GM19397 (cell line): ENCODE results near the gene UROC1.

Source experiments
- ATAC-seq: cut with Tn5 transposase; IDR thresholded peaks from one replicate; pipeline ENCODE4 v1.9.1; 2021; ENCODE audit warnings: mild to moderate bottlenecking, moderate library complexity; ENCODE audit not compliant: unreplicated experiment

Gene UROC1

DNA sequence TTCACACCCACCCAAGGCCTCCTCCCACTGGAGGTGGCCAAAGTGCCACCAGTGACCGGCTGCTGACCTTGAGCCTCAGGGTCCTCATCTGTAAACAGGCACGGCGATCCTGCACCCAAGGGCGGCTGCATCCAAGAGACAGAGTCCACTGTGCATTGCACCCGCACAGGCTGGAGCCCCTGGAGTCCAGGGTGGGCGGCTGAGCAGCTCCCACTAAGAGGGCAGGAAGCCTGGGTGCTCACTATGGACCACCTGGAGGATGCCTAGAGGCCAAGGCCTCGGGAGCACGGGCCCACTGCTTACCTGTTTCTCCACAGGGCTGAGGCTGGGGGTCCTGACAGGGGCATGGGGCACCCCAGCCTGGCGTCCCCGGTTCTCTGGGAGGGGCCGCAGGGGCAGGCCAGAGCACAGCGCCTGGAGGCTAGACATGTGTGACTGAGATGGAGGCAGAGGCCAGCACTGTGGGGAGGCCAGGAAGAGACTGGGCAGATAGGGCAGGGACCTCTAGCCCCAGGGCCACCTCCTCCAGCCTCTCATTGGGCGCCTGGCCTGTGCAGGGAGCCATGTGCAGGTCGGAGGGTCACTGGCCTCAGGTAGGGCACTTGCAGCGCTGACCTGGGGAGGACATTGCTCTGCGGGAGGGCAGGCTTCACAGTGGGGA lies at the start of gene UROC1:
Gene UROC1 (minus strand): TSS at position 483 of the 661 bp plus-strand sequence. CDS start 54 bp downstream, at position 429.
- no peak for ATAC-seq

- ATAC-seq, result no peak
Measured at GRCh38 chr3:126562737-126563276, 45.2 kb upstream of the UROC1 start.

GRCh38 chr3:126558336-126559071 lies 40.9 kb upstream of the UROC1 start, which contains the start of gene C3orf22:
C3orf22 (minus strand) TSS chr3:126558932; CDS start chr3:126553390, 5,542 bp downstream.
- no peak for ATAC-seq

DNA sequence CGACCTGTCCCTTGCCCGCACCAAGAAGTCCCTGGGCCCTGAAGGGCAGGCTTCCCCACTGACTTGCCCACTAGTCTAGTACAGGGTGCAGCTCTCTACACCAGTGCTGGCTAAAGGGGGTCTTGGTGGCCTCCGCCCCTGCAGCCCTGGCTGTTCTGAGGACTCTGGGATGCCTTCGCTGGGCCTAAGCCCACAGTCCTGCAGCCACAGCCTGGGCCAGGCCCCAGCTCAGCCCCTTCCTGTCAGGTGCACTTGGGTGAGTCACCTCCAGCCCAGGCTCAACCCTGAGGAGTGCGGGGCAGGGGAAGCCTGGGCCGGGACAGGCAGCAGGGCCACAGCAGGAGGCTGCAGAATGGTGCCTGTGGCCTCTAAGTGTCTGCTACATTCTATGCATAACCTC lies 40.2 kb upstream of the UROC1 start:
- no peak for ATAC-seq

DNA sequence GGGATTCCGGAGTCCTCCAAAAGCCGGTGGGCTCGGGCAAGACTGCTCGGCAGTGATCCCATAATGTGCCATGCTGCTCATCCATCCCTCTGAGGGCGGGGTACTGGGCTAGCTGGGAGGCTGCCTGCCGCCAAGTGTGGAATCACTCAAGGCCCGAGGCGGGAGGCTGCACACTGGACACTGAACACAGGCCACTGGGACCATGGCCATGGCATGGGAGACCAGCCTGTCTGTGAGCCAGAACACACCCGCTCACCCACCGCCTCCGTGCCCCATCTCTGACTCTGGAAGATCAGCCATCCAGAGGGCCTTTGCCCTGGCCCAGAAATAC lies 39.8 kb upstream of the UROC1 start:
- ATAC-seq, result no peak

GRCh38 chr3:126556637-126557414 lies 39.3 kb upstream of the UROC1 start:
- no peak for ATAC-seq

DNA sequence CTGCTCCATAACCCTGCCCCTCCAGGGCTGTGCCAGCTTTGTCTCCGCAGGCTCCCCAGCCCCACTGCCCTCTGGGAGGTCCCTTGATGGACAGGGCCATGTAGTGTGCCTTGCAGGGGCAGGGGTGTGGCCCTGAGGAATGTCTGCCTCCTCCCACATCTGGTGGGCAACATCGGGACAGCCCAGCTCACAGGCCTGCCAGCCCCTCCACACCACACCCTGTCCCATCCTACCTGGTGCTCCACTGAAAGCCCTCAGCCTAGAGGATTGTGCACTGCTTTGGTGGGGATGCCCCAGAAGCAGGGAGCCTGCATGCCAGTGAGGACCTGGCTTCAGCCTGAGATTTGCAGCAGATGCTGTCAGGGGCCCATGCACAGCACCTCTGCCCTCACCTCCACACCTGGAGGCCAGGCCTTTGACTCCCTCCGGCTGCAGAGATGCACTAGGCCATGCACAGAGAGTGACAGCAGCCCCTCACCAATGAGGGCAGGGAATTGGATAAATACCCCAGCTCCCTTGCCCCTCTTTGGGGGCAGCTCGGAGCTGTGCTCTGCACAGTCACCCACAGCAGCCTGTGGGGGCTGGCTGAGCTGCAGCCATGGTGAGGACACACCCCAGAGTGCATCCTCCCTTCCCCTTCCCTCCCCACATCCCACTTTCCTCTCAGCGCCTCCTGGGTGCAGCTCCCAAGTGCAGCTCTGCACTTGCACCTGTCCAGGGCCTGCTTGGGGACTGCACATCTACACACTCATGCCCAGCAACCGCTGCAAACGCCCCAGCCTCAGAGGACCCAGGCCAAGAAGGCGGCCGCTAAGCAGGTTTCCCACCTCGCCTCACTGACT lies 38.4 kb upstream of the UROC1 start:
- no peak for ATAC-seq

GRCh38 chr3:126554560-126555525 lies 37.3 kb upstream of the UROC1 start:
- ATAC-seq, result no peak

DNA sequence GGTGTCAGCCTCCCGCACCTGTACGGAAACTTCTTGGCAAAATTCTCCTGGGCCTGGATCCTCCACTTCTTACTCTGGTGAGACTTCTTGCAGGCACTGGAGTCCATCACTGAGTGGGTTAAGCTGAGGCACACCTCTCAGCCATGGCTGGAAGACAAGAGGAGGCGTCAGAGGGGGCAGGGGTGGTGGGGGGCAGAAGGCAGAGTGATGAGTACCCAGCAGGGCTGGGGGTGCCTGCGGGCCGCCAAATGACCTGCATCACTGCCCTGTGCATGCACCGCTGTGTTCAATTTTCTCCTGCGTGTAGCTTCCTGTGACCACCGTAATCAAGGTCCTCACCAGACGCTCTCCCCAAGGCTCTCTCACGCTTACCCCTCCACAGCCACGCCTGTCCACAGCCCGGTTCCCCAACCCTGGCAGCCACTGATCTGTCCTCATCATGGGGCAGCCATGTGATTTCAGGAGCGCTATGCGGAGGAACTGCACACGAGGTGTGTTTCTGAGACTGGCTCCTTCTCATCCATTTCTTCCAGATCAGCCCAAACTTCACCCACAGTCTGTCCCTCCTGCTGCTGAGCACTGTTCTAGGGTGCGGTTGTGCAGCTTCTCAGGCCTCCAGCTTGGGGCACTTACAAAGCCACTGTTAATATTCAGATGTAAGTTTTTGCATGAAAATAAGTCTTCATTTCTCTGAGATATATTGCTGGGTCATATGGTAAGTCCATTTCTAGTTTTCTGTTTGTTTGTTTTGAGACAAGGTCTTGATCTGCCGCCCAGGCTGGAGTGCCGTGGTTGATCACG lies 35.9 kb upstream of the UROC1 start:
- no peak for ATAC-seq

- ATAC-seq, result no peak
Measured at GRCh38 chr3:126552688-126553283, 35.2 kb upstream of the UROC1 start.

DNA sequence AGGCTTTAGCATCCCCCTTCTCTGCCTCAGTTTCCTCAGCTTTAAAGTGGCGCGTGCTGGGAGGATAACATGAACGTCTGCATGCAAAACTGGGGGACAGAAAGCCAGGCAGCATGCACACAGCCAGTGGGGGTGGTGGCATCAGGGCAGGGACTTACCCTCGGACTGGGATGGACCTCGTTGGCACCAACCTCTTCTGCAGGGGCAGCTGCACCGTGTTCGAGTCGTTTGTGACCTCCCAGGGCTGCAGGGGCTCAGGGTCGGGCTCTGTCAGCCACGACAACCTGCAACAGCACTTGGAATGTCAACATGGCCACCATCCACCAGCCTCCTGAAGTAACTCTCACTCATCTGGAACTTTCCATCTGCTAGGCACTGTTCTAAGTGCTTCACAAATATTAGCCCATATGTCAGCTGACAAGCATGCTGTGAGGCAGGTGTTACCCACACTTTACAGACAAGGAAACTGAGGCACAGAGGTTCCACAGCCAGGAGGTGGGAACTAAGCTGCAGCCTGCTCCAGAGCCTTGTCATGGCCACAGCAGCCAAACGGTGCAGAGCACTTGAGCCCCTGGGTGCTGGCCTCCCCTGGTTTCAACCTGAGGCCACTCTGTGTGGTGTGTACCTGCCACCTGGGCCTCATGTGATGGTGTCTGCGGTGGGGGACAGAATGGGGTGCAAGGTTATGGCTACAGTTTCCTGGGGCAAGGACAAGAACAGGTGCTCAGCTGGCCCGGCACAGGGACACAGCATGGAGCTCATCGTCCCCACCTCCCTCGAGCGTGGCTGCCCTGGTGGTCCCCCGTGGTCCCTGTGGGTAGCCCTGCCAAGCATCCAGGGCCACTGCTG lies 34.5 kb upstream of the UROC1 start:
- no peak for ATAC-seq

DNA sequence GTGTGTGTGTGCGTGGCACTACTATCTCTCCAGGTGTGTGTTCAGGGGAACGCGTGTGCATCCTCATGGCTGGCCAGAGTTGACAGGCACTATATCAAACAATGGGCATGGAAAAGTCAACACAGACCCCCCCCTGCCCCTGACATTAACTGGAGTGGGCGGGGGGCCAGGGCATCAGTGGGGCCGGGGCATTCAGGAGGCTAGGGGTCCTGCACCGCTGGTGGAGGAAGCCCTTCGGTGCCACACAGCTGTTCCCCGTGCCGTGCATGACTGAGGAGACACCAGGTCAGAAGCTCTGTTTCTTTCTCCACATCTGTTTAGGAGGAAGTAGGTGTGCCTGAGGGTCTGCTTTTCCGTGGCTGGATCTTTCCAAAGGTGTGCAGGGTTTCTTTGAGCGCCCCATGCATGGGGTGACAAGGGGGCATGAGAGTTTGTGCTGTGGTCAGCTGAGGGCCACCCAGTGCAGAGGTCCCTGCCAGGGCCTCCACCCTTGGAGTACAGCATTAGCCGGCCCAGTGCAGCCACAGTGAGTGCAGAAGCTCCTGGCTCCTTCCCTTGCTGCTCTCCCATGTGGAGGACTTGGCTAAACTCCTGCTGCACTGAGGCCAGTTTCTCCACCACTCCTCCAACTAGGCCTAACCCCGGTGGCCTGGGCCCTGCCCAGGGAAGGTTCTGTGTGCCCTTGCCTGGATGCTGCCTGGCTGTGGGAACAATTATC lies 33.7 kb upstream of the UROC1 start:
- ATAC-seq, result no peak

GRCh38 chr3:126550488-126551051 lies 33.0 kb upstream of the UROC1 start:
- no peak for ATAC-seq

- no peak for ATAC-seq
Measured at GRCh38 chr3:126549861-126550487, 32.4 kb upstream of the UROC1 start.

DNA sequence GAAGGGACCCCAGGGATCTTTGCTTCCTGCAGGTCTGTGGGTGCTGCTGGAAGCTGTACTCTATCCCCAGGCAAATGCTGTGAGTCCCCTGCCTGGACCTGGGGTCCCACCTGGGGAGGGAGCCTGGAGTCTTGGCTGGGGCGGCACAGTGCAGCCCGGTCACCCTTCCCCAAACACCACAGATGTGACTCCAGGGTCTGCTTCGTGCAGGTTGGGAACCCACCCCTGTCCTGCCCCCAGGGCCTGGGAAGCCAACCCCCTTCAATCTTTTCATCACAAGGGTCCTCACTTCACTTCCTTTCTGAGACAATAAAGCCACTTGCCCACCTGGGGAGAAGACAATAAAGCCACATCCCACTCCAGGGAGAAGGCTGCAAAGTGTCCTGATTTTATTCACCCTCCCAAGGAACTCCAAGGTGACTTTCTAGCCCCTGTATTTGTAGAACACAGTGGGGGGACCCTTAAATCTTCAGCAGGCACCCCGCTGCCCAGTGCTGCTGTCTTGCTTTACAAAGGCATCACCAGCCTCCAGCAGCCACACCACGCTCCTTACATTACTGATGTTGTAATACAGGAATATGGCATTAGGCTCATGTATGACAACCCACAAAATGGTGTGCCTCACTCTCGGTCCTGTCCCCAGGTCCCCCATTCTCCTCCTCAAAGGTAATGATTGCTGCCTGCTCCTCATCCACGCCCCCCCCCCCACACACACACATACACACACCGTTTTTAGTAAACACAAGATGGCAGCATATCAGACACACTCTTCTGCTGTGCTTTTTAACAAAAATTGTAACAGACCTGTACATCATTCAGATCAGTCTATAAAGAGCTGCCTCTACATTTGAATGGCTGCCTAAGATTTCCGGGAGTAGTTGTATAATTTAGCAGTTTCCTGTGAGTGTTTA lies 31.2 kb upstream of the UROC1 start:
- no peak for ATAC-seq
